ENCODE data around the gene CDH8.

CDH8 gene

GRCh38 chr16:61676740-61677139, 359.5 kb downstream of the CDH8 start:
- no peaks in the 10 kb centered on the region for H4K20me1 ChIP-seq (ENCODE audit: insufficient read depth, low read length)
- H3F3A ChIP-seq (ENCODE audit: insufficient read depth, low read length): no peaks in the 10 kb centered on the region
- no peak overlapping the region for H3K27ac ChIP-seq (ENCODE audit: low read length)
- H3K9me2 ChIP-seq (replicated peaks; ENCODE audit: insufficient read depth, low read length): no peaks in the 10 kb centered on the region
- no peaks in the 10 kb centered on the region for H3K9me3 ChIP-seq (replicated peaks; ENCODE audit: insufficient read depth, low read length)
- no peak overlapping the region for H2AFZ ChIP-seq (ENCODE audit: low read length)
- no peaks in the 10 kb centered on the region for H3K27me3 ChIP-seq (replicated peaks; ENCODE audit: insufficient read depth, low read length)
- no peak overlapping the region for H3K4me3 ChIP-seq (ENCODE audit: low read length)
- H3K4me1 ChIP-seq (ENCODE audit: low read length): no peaks in the 10 kb centered on the region
- no peak overlapping the region for H3K9ac ChIP-seq (ENCODE audit: low read length)
- H3K79me2 ChIP-seq (ENCODE audit: low read length): no peaks in the 10 kb centered on the region
- H3K4me2 ChIP-seq (ENCODE audit: low read depth, low read length): no peak overlapping the region
- H3K36me3 ChIP-seq (replicated peaks; ENCODE audit: insufficient read depth, low read length): no peaks in the 10 kb centered on the region
- no peak for TF ChIP-seq EZH2 (optimal IDR thresholded peaks at IDR 0.05; ENCODE audit: low read depth, low read length)
- no peak for TF ChIP-seq EZH2phosphoT487 (IDR thresholded peaks at IDR 0.05; ENCODE audit: low read length)
- TF ChIP-seq CTCF (IDR thresholded peaks at IDR 0.05; ENCODE audit: low read length): no peak
- no peak for DNase-seq

GRCh38 chr16:61671161-61671560, 365.1 kb downstream of the CDH8 start:
- Histone ChIP-seq H3K4me3 (ENCODE audit: low read length) (no peak overlapping the region), H3K9me3 (replicated peaks; ENCODE audit: insufficient read depth, low read length) (no peaks in the 10 kb centered on the region), H2AFZ (ENCODE audit: low read length) (no peak overlapping the region), H3K27me3 (replicated peaks; ENCODE audit: insufficient read depth, low read length) (no peaks in the 10 kb centered on the region), H3K9ac (ENCODE audit: low read length) (no peak overlapping the region), H3K4me2 (ENCODE audit: low read depth, low read length) (no peak overlapping the region), H3K9me2 (replicated peaks; ENCODE audit: insufficient read depth, low read length) (no peaks in the 10 kb centered on the region), H3K36me3 (replicated peaks; ENCODE audit: insufficient read depth, low read length) (no peaks in the 10 kb centered on the region), H3K27ac (ENCODE audit: low read length) (no peak overlapping the region), H3F3A (ENCODE audit: insufficient read depth, low read length) (no peaks in the 10 kb centered on the region), H3K4me1 (ENCODE audit: low read length) (no peaks in the 10 kb centered on the region), H3K79me2 (ENCODE audit: low read length) (no peaks in the 10 kb centered on the region), H4K20me1 (ENCODE audit: insufficient read depth, low read length) (no peaks in the 10 kb centered on the region)
- no peak for DNase-seq
- TF ChIP-seq EZH2phosphoT487 (IDR thresholded peaks at IDR 0.05; ENCODE audit: low read length) (no peak), CTCF (IDR thresholded peaks at IDR 0.05; ENCODE audit: low read length) (no peak), EZH2 (optimal IDR thresholded peaks at IDR 0.05; ENCODE audit: low read depth, low read length) (no peak)

GRCh38 chr16:61665512-61665911, 370.7 kb downstream of the CDH8 start:
- Histone ChIP-seq H3K9ac (ENCODE audit: low read length) (no peak overlapping the region), H3K4me3 (ENCODE audit: low read length) (no peak overlapping the region), H4K20me1 (ENCODE audit: insufficient read depth, low read length) (no peaks in the 10 kb centered on the region), H3K36me3 (replicated peaks; ENCODE audit: insufficient read depth, low read length) (no peaks in the 10 kb centered on the region), H2AFZ (ENCODE audit: low read length) (no peak overlapping the region), H3F3A (ENCODE audit: insufficient read depth, low read length) (no peaks in the 10 kb centered on the region), H3K9me2 (replicated peaks; ENCODE audit: insufficient read depth, low read length) (no peaks in the 10 kb centered on the region), H3K4me1 (ENCODE audit: low read length) (no peaks in the 10 kb centered on the region), H3K27me3 (replicated peaks; ENCODE audit: insufficient read depth, low read length) (no peaks in the 10 kb centered on the region), H3K9me3 (replicated peaks; ENCODE audit: insufficient read depth, low read length) (no peaks in the 10 kb centered on the region), H3K4me2 (ENCODE audit: low read depth, low read length) (no peak overlapping the region), H3K79me2 (ENCODE audit: low read length) (no peaks in the 10 kb centered on the region), H3K27ac (ENCODE audit: low read length) (no peak overlapping the region)
- TF ChIP-seq CTCF (IDR thresholded peaks at IDR 0.05; ENCODE audit: low read length): no peak
- TF ChIP-seq EZH2 (optimal IDR thresholded peaks at IDR 0.05; ENCODE audit: low read depth, low read length): no peak
- TF ChIP-seq EZH2phosphoT487 (IDR thresholded peaks at IDR 0.05; ENCODE audit: low read length): no peak
- no peak for DNase-seq
